H4 (cell line): ENCODE results near the gene CPD. TPM values are rescaled to one million over a fixed set of nuclear protein-coding genes. Genes with fewer than 3 reads are reported as not detected.
"Not testable (repeated sequence)": the region's sequence is repeated elsewhere in the genome, so short reads cannot be mapped to it uniquely, and the experiment has no call there.

Source experiments
- DNase-seq: peaks from one replicate; pipeline ENCODE4 v3.0.0-alpha.2; 2015; ENCODE audit warnings: low spot score
- total RNA-seq: library from RNA; depleted of rRNA; stranded (reverse); fragments of >200 nt; shearing (Covaris generic); gene quantifications from 2 replicates; pipeline ENCODE4 v1.2.3, GENCODE V29; 2014

The CPD gene
- total RNA-seq, 1 experiment from 2014 or later, result 40.8 TPM

- DNase-seq, result no peak
These were observed 9.8 kb downstream of the CPD start for GRCh38 chr17:30388321-30389179.

DNA sequence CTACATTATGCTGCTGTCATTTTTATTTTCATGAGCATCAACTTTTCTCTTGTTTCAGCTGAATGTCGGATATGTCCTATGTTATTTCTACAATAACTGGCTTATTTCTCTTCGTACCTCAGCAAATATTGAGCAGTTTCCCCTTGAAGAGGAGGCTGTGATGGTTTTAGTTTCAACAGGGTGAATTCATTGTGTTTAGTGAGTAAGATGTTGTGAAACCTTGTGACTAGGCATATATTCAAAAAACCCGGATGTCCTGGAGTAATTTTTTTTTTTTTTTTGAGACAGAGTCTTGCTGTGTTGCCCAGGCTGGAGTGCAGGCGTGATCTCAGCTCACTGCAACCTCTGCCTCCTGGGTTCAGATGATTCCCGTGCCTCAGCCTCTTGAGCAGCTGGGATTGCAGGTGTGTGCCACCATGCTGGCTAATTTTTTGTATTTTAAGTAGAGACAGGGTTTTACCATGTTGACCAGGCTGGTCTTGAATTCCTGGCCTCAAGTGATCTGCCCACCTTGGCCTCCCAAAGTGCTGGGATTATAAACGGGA, 11.1 kb downstream of the CPD start:
- no peak for DNase-seq

- DNase-seq, result no peak
These were observed 12.8 kb downstream of the CPD start for GRCh38 chr17:30391534-30391933.

- DNase-seq, result no peak
These were observed 14.8 kb downstream of the CPD start for GRCh38 chr17:30393491-30393890.

GRCh38 chr17:30393911-30394867, 15.5 kb downstream of the CPD start:
- no peak for DNase-seq

DNA sequence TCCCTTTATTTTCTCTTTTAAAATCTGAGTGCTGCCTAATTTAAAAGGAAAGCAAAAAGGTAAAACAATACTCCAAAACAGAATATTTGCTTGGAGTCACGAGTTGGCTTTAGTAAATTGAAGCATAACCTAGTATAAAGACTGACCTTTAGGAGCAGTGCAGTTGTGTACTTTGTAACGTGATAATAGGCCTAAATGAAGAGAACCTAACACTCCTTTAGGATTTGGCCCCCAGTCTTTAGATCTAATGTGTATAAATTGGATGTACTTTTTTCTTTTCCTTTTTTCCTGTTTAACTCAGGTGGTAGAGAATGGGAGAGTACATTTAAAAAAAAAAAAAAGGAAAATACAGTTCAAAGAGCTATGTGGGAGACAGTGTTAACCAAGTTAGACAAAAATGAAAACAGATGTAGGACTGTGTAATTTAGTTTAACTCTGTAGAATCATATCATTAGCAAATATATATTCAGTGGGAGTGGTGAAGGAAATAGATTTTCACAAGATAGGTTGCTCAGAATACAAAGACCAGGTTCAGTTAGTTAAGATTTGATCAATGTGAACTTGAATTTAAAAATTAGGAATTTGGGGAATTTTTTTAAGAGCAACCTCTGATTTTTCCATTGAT, 16.8 kb downstream of the CPD start:
- no peak for DNase-seq

DNA sequence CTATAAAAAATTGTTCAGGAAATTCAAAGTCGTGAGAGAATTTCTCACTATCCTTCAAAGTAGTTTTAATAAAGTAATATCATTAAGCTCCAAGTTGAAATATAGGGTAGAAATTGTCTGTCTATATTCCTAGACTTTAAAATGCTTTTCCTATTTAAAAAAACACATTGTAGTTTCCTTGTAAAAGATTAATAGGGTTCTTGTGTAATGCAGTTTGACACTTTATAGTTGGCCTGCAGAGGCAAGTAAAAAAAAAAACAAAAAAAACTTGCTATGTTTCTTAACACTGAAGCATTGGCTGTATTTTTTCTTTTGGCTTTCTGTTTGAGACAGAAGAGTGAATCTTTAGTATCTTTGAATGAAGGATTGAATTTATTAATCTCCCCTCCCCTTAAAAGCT, 17.4 kb downstream of the CPD start:
- DNase-seq, result no peak

DNA sequence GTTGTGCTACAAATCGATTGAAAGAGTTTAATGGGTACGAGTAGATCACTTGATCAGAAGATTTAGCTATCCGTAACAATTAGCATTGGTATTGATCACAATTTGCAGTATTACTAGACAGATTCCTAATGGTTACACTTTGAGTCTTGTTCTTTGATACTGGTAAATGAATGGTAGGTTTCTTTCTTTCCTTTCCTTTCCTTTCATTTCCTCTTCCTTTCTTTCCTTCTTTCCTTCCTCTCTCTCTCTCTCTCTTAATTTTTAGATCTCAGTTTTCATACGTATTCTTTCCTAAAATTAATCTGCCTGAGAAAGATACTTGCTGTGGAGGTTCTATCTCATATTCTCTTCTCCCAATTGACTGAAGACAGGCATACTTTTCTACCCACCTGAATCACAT, 17.9 kb downstream of the CPD start:
- no peak for DNase-seq

DNA sequence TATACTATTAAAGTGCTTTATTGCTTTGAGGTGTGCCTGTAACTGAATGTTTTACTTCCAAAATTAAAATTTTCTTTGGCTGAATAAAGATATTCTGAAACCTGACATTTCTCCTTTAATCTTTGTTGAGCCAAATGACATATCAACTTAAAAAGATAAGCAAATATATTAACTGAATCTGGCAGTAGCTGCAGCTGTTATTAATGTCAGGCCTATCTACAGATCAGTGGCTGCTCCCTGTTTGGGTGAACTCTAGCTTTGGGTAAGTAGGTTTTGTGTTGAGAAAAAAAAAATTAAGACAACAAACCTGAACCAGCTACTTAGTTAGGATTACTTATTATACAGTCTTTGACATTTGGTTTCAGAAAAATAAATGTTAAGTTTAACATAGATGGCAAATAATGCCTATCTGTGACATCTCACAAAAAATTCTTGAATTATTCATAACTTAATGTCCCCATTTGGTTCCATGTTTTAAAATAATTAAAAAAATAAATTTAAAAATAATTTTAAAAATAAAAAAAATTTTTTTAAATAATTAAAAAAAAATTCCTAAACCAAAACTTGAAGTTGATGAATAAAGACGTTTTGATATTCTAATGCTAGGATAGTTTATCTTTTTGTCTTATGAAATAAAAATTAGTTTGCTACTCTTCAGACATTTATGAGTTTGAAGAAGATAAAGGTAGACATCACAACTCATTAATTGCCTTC, 19.8 kb downstream of the CPD start:
- DNase-seq, result no peak

GRCh38 chr17:30401097-30401496, 22.4 kb downstream of the CPD start:
- no peak for DNase-seq

DNA sequence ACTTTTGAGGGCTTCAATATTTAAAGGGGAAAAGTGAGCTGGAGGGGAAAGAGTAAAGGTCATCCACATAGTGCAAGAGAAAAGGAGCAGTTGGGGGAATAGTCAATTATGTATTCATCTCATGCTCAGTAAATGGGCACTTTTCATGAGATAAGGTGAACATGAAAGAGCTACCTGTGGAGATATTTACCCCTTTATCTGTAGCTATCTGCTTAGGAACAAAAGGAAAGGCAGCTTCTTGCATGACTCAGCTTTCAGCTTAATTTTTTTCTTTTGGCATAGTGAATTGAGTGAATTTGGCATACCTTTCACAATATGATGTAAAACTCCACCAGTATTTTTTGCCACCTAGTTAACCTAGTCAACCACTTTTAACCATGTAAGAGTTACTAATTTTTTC, 26.4 kb downstream of the CPD start:
- no peak for DNase-seq

GRCh38 chr17:30410627-30411026, 31.9 kb downstream of the CPD start:
- DNase-seq, result not testable (repeated sequence)

DNA sequence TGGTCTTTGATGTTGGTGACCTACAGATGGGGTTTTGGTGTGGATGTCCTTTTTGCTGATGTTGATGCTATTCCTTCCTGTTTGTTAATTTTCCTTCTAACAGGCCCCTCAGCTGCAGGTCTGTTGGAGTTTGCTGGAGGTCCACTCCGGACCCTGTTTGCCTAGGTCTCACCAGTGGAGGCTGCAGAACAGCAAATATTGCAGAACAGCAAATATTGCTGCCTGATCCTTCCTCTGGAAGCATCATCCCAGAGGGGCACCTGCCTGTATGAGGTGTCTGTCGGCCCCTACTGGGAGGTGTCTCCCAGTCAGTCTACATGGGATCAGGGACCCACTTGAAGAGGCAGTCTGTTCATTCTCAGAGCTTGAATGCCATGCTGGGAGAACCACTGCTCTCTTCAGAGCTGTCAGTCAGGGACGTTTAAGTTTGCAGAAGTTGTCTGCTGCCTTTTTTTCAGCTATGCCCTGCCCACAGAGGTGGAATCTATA, 33.3 kb downstream of the CPD start:
- not testable (repeated sequence) for DNase-seq

DNA sequence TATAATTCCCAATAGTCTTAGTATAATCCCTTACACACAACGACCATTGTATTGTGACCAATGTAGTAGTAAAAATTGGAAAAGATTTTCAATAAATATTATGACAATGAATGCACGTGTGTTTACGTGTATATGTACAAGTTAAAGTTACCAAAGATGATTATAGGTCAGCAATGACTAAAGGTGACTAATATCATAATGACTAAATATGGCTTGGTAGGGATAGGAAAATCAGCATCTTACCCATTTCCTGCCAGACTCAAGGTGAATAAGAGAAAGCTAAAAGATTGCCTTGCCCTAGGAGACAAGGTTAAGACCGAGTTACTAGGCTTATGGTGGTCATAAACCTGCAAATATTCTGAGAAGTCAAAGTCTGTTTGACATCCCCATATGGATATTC, 34.4 kb downstream of the CPD start:
- no peak for DNase-seq

DNA sequence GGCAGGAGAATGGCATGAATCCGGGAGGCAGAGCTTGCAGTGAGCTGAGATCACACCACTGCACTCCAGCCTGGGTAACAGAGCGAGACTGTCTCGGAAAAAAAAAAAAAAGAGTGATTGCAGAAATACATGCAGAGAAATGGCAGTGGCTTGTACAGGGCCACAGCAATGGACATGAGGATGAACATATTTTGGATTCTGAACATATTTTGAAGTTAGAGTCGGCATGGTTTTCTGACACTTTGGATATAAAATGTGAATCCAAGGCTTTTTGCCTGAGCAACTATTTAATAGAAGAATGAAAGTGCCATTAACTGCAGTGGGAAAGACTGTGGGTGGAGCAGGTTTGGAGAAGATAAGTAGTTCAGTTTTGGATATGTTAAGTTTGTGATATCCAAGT, 35.8 kb downstream of the CPD start:
- no peak for DNase-seq

DNA sequence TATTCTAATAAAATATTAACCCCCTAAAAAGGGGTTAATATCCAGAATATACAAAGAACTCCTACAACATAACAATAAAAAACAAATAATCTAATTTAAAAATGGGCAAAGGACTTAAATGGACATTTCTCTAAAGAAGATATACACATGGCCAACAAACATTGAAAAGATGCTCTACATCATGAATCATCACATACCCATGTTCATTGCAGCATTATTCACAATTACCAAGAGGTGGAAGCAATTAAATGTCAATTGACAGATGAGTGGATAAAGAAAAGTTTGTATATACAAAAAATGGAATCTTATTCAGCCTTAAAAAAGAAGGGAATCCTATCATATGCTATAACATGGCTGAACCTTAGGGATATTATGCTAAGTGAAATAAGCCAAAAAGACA, 36.8 kb downstream of the CPD start:
- DNase-seq, result no peak

- not testable (repeated sequence) for DNase-seq
These were observed 39.3 kb downstream of the CPD start for GRCh38 chr17:30418070-30418469.

DNA sequence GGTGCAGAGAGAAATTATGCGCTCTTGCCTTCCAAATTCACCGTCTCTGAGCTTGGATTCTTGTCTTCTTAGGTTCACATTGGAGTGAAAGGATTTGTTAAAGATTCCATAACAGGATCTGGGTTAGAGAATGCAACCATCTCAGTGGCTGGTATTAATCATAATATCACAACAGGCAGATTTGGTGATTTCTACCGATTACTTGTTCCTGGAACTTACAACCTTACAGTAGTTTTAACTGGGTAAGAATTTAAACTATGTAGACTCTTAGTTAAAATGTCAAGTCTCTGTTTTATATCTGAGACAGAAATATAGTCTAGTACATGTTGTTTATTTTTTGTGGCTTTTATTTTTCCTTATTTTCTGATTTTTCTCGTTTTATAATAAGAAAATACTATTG, 42.9 kb downstream of the CPD start:
- DNase-seq, result no peak

- no peak for DNase-seq
These were observed 43.4 kb downstream of the CPD start for GRCh38 chr17:30422171-30422570.

DNA sequence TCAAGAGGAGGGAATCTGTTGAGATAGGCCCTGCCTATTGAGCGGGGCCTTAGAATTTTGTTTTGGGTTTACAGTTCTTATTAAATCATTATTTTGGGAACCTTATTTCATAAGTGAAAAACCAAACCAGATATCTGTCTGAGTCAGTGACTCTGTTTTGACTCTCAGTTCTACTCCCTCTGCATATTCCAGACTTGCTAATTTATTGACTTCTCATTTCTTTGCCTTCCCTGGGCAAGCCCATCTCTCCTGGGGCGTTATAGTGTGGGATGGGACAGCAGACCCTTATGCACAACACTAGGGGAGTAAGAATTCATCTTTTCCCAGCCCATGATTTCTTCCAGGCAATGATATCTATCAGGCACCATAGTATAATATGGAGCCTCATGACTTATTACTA, 45.7 kb downstream of the CPD start:
- DNase-seq, result no peak

GRCh38 chr17:30426292-30426691, 47.6 kb downstream of the CPD start:
- DNase-seq, result no peak
